SK-N-MC (cell line): ENCODE data around the gene ADGB.

Experiments
- DNase-seq: peaks from one replicate; pipeline ENCODE4 v3.0.0-alpha.2; 2011; ENCODE audit warnings: low read depth, low spot score
- H3K27ac ChIP-seq: fragments of 200-600 bp; sonication (generic); 2 replicates; pipeline ENCODE4 v1.5.1; 2016; ENCODE audit warnings: mixed run types
- H3K36me3 ChIP-seq: fragments of 200-600 bp; sonication (generic); 2 replicates; pipeline ENCODE4 v1.6.1; 2017; ENCODE audit warnings: antibody characterized with exemption, low read length, mixed read lengths; ENCODE audit not compliant: insufficient read depth
- H3K4me3 ChIP-seq: fragments of 200-600 bp; sonication (generic); 2 replicates; pipeline ENCODE4 v1.5.1; 2016
- H3K9ac ChIP-seq: fragments of 200-600 bp; sonication (generic); 2 replicates; pipeline ENCODE4 v1.8.0; 2017; ENCODE audit warnings: mixed run types, mixed read lengths; ENCODE audit not compliant: insufficient read length
- H3K9me3 ChIP-seq: fragments of 200-600 bp; sonication (generic); 2 replicates; pipeline ENCODE4 v1.6.1; 2017; ENCODE audit warnings: low read depth, mild to moderate bottlenecking, antibody characterized with exemption, low read length, moderate library complexity, mixed read lengths
- EZH2 ChIP-seq: fragments of 200-600 bp; sonication (generic); IDR thresholded peaks from one replicate; pipeline ENCODE4 v1.6.1; 2017; ENCODE audit warnings: antibody characterized with exemption
- FOXP2 ChIP-seq: optimal IDR thresholded peaks from 2 replicates; pipeline ENCODE3; 2011; ENCODE audit warnings: mild to moderate bottlenecking, moderate library complexity; ENCODE audit not compliant: insufficient read depth; ENCODE audit errors: extremely low read length, control extremely low read depth
- POLR2AphosphoS5 ChIP-seq: IDR thresholded peaks from 2 replicates; pipeline ENCODE4 v1.6.1; 2012; ENCODE audit warnings: mild to moderate bottlenecking, low read depth, low read length, borderline replicate concordance

ADGB gene

GRCh38 chr6:146650799-146651481, 52.2 kb downstream of the ADGB start:
- Histone ChIP-seq H3K9me3 (no peaks in the 10 kb centered on the region), H3K36me3 (no peaks in the 10 kb centered on the region), H3K4me3 (no peak overlapping the region), H3K27ac (no peak overlapping the region), H3K9ac (no peak overlapping the region)
- no peak for DNase-seq
- no peak for TF ChIP-seq POLR2AphosphoS5
- no peak for TF ChIP-seq EZH2
- TF ChIP-seq FOXP2 = no peak

GRCh38 chr6:146651482-146651863, 52.7 kb downstream of the ADGB start:
- Histone ChIP-seq H3K9ac (no peak overlapping the region), H3K4me3 (no peak overlapping the region), H3K9me3 (no peaks in the 10 kb centered on the region), H3K27ac (no peak overlapping the region), H3K36me3 (no peaks in the 10 kb centered on the region)
- no peak for TF ChIP-seq EZH2
- no peak for TF ChIP-seq FOXP2
- no peak for TF ChIP-seq POLR2AphosphoS5
- no peak for DNase-seq

GRCh38 chr6:146657432-146657831, 58.7 kb downstream of the ADGB start:
- TF ChIP-seq EZH2 (no peak), FOXP2 (no peak)
- no peak for DNase-seq
- Histone ChIP-seq H3K27ac (no peak overlapping the region), H3K9ac (no peak overlapping the region), H3K4me3 (no peak overlapping the region), H3K9me3 (no peaks in the 10 kb centered on the region), H3K36me3 (no peaks in the 10 kb centered on the region)

GRCh38 chr6:146664871-146665360, 66.1 kb downstream of the ADGB start:
- Histone ChIP-seq H3K4me3 (no peak overlapping the region), H3K9me3 (no peaks in the 10 kb centered on the region), H3K27ac (no peak overlapping the region), H3K9ac (no peak overlapping the region), H3K36me3 (no peaks in the 10 kb centered on the region)
- DNase-seq = no peak
- TF ChIP-seq POLR2AphosphoS5 (no peak), EZH2 (no peak), FOXP2 (no peak)

GRCh38 chr6:146666909-146667308, 68.1 kb downstream of the ADGB start:
- H3K9ac ChIP-seq = no peak overlapping the region
- TF ChIP-seq EZH2 = no peak
- no peak for TF ChIP-seq FOXP2
- no peak for TF ChIP-seq POLR2AphosphoS5
- H3K9me3 ChIP-seq = no peaks in the 10 kb centered on the region
- no peaks in the 10 kb centered on the region for H3K36me3 ChIP-seq
- DNase-seq = no peak
- H3K4me3 ChIP-seq = no peak overlapping the region
- no peak overlapping the region for H3K27ac ChIP-seq

GRCh38 chr6:146670161-146670560, 71.4 kb downstream of the ADGB start:
- Histone ChIP-seq H3K9ac (no peak overlapping the region), H3K4me3 (no peak overlapping the region), H3K27ac (no peak overlapping the region), H3K36me3 (no peaks in the 10 kb centered on the region), H3K9me3 (no peaks in the 10 kb centered on the region)
- no peak for DNase-seq
- TF ChIP-seq EZH2 = no peak
- no peak for TF ChIP-seq POLR2AphosphoS5
- TF ChIP-seq FOXP2 = no peak

- no peaks in the 10 kb centered on the region for H3K36me3 ChIP-seq
- no peak overlapping the region for H3K4me3 ChIP-seq
- TF ChIP-seq EZH2 = no peak
- no peaks in the 10 kb centered on the region for H3K9me3 ChIP-seq
- H3K27ac ChIP-seq = no peak overlapping the region
- H3K9ac ChIP-seq = no peak overlapping the region
- no peak for DNase-seq
Measured at GRCh38 chr6:146673069-146673468, 74.3 kb downstream of the ADGB start.

GRCh38 chr6:146679386-146679785, 80.6 kb downstream of the ADGB start:
- no peak overlapping the region for H3K9ac ChIP-seq
- no peak overlapping the region for H3K4me3 ChIP-seq
- H3K27ac ChIP-seq = no peak overlapping the region
- no peaks in the 10 kb centered on the region for H3K9me3 ChIP-seq
- DNase-seq = no peak
- TF ChIP-seq EZH2 (no peak), POLR2AphosphoS5 (no peak), FOXP2 (no peak)
- no peaks in the 10 kb centered on the region for H3K36me3 ChIP-seq

GRCh38 chr6:146682919-146683318, 84.1 kb downstream of the ADGB start:
- no peak for DNase-seq
- TF ChIP-seq FOXP2 (no peak), POLR2AphosphoS5 (no peak), EZH2 (no peak)
- Histone ChIP-seq H3K9ac (no peak overlapping the region), H3K9me3 (no peaks in the 10 kb centered on the region), H3K27ac (no peak overlapping the region), H3K36me3 (no peaks in the 10 kb centered on the region), H3K4me3 (no peak overlapping the region)

GRCh38 chr6:146689806-146690205, 91.0 kb downstream of the ADGB start:
- Histone ChIP-seq H3K36me3 (no peaks in the 10 kb centered on the region), H3K27ac (no peak overlapping the region), H3K4me3 (no peak overlapping the region), H3K9me3 (no peaks in the 10 kb centered on the region), H3K9ac (no peak overlapping the region)
- no peak for DNase-seq
- TF ChIP-seq EZH2 = no peak
- no peak for TF ChIP-seq FOXP2
- no peak for TF ChIP-seq POLR2AphosphoS5
